ENCODE data around the gene C19orf25. TPM values are rescaled to one million over a fixed set of nuclear protein-coding genes. Genes with fewer than 3 reads are reported as not detected.

Gene C19orf25
- total and polyA plus RNA-seq, 2 donors (not counting 1 experiment from before 2014, with no cell fraction given), result 34.2 to 68.3 TPM

GRCh38 chr19:1471515-1472160 is 7.4 kb downstream of the C19orf25 start:
- DNase-seq, result no peak
- Histone ChIP-seq H3K4me1 (ENCODE audit: control insufficient read depth in 2 of 2, insufficient read depth in 2 of 2, low read length in 2 of 2) (peaks cover 45 to 52% of the 10 kb centered on the region in 2 donors), H3K36me3 (replicated peaks in 1 of 2; ENCODE audit: control extremely low read depth in 1 of 2, control insufficient read depth in 1 of 2, extremely low read depth in 1 of 2, insufficient read depth in 2 of 2, low read length in 1 of 2) (no peaks in the 10 kb centered on the region), H3K79me2 (ENCODE audit: control insufficient read depth, insufficient read depth, low read length) (peaks cover 19% of the 10 kb centered on the region), H2AFZ (ENCODE audit: insufficient read depth, low read depth, low read length, poor library complexity, severe bottlenecking) (no peak overlapping the region), H3K9me3 (ENCODE audit: control extremely low read depth in 1 of 3, control insufficient read depth in 2 of 3, insufficient read depth in 1 of 3, low read length in 2 of 3) (peaks cover 0 to 6% (median 0%) of the 10 kb centered on the region in 3 donors), H3K27ac (ENCODE audit: low read length in 2 of 2) (no peak overlapping the region), H3K9ac (ENCODE audit: low read length) (peak overlapping the region; percentile 66), H3K4me2 (replicated peaks; ENCODE audit: low read depth, low read length, poor library complexity, severe bottlenecking) (peak overlapping the region; percentile 98), H3K4me3 (ENCODE audit: control extremely low read depth in 1 of 5, extremely low read depth in 1 of 5, insufficient read depth in 1 of 5, low read depth in 2 of 5, low read length in 4 of 5) (peak overlapping the region in 3 of 5 experiments; percentile 32 to 55 (median 51)), H3K27me3 (replicated peaks in 1 of 4; ENCODE audit: control extremely low read depth in 1 of 4, control insufficient read depth in 3 of 4, insufficient read depth in 4 of 4, low read length in 3 of 4) (peaks cover 0 to 47% (median 15%) of the 10 kb centered on the region in 4 experiments), H4K20me1 (ENCODE audit: control insufficient read depth, insufficient read depth, low read length, poor library complexity, severe bottlenecking) (peaks cover 90% of the 10 kb centered on the region)
- Mint-ChIP-seq H3K9me3 (ENCODE audit: insufficient read depth) (no peaks in the 10 kb centered on the region), H3K4me3 (peak overlapping the region; percentile 80), H3K27me3 (peaks cover 3% of the 10 kb centered on the region), H3K27ac (no peak overlapping the region), H3K4me1 (peaks cover 20% of the 10 kb centered on the region)
- 29% methylated on average over 19 of the region's 24 CpGs for WGBS (ENCODE audit: insufficient coverage)
- intact Hi-C loops (cut with micrococcal nuclease), result loop anchor here (2.0 kb wide), 1 partner anchor 19 kb away; the partner anchor contains the start of genes PCSK4 and REEP6
- ChIA-PET CTCF (interaction anchor here (0.8 to 1.3 kb wide), 4 partner anchors 13 to 201 kb away, joined by 3 to 4 read pairs (median 4); no protein-coding TSS in a partner anchor), POLR2A (interaction anchor here (1.5 kb wide), 1 partner anchor 21 kb away, joined by 5 read pairs; no protein-coding TSS in a partner anchor)
- no peak for TF ChIP-seq EZH2 (IDR thresholded peaks at IDR 0.05; ENCODE audit: borderline replicate concordance, insufficient read depth, low read depth, low read length, poor library complexity, severe bottlenecking)
- TF ChIP-seq, protein P1, sequence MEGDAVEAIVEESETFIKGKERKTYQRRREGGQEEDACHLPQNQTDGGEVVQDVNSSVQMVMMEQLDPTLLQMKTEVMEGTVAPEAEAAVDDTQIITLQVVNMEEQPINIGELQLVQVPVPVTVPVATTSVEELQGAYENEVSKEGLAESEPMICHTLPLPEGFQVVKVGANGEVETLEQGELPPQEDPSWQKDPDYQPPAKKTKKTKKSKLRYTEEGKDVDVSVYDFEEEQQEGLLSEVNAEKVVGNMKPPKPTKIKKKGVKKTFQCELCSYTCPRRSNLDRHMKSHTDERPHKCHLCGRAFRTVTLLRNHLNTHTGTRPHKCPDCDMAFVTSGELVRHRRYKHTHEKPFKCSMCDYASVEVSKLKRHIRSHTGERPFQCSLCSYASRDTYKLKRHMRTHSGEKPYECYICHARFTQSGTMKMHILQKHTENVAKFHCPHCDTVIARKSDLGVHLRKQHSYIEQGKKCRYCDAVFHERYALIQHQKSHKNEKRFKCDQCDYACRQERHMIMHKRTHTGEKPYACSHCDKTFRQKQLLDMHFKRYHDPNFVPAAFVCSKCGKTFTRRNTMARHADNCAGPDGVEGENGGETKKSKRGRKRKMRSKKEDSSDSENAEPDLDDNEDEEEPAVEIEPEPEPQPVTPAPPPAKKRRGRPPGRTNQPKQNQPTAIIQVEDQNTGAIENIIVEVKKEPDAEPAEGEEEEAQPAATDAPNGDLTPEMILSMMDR (IDR thresholded peaks at IDR 0.05), result no peak
- ATAC-seq (ENCODE audit: low read depth), result no peak

Data from B cell (primary cell).